Chondrocyte (in vitro differentiated cells): Measurements from ENCODE around the gene TSEN54. TPM values are rescaled to one million over a fixed set of nuclear protein-coding genes. Genes with fewer than 3 reads are reported as not detected.

Experiments used
- DNase-seq: peaks from one replicate; pipeline ENCODE4 v3.0.0; 2021; ENCODE audit warnings: mixed read lengths, low spot score
- H3K27ac Mint-ChIP-seq: one replicate; pipeline ENCODE4 v1.8.0; 2021; ENCODE audit warnings: mild to moderate bottlenecking, moderate library complexity, mixed read lengths; ENCODE audit not compliant: unreplicated experiment
- H3K27me3 Mint-ChIP-seq: 2 replicates; pipeline ENCODE4 v1.8.0; 2021; ENCODE audit warnings: low read depth, mixed read lengths
- H3K36me3 Mint-ChIP-seq: 2 replicates; pipeline ENCODE4 v1.8.0; 2021; ENCODE audit warnings: low read depth, mixed read lengths
- H3K4me1 Mint-ChIP-seq: 2 replicates; pipeline ENCODE4 v1.8.0; 2021; ENCODE audit warnings: low read depth, mild to moderate bottlenecking, mixed read lengths
- H3K4me3 Mint-ChIP-seq: one replicate; pipeline ENCODE4 v1.8.0; 2021; ENCODE audit warnings: mild to moderate bottlenecking, moderate library complexity, mixed read lengths; ENCODE audit not compliant: unreplicated experiment
- H3K9me3 Mint-ChIP-seq: 2 replicates; pipeline ENCODE4 v1.8.0; 2021; ENCODE audit warnings: low read depth, mixed read lengths
- total RNA-seq: library from RNA; stranded (reverse); gene quantifications from 3 replicates; pipeline ENCODE4 v1.2.1, GENCODE V29; 2021
- TF ChIP-seq, protein P1 (sequence below): fragments of 200-600 bp; sonication (generic); IDR thresholded peaks from 2 replicates; pipeline ENCODE4 v1.5.0; 2021; ENCODE audit warnings: antibody characterized with exemption, mild to moderate bottlenecking, moderate library complexity

The TSEN54 gene
- total RNA-seq, 1 donor from 2014 or later: 12.2 TPM

- DNase-seq: no peak
- Mint-ChIP-seq H3K4me3 (no peak overlapping the region), H3K27me3 (no peaks in the 10 kb centered on the region), H3K4me1 (peaks cover 10% of the 10 kb centered on the region), H3K9me3 (no peaks in the 10 kb centered on the region), H3K36me3 (peaks cover 6% of the 10 kb centered on the region), H3K27ac (no peak overlapping the region)
- TF ChIP-seq, protein P1, sequence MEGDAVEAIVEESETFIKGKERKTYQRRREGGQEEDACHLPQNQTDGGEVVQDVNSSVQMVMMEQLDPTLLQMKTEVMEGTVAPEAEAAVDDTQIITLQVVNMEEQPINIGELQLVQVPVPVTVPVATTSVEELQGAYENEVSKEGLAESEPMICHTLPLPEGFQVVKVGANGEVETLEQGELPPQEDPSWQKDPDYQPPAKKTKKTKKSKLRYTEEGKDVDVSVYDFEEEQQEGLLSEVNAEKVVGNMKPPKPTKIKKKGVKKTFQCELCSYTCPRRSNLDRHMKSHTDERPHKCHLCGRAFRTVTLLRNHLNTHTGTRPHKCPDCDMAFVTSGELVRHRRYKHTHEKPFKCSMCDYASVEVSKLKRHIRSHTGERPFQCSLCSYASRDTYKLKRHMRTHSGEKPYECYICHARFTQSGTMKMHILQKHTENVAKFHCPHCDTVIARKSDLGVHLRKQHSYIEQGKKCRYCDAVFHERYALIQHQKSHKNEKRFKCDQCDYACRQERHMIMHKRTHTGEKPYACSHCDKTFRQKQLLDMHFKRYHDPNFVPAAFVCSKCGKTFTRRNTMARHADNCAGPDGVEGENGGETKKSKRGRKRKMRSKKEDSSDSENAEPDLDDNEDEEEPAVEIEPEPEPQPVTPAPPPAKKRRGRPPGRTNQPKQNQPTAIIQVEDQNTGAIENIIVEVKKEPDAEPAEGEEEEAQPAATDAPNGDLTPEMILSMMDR: no peak
Measured at GRCh38 chr17:75482098-75482942, 34.0 kb upstream of the TSEN54 start.

GRCh38 chr17:75485688-75486087 lies 30.6 kb upstream of the TSEN54 start:
- DNase-seq: no peak
- no peak overlapping the region for H3K4me3 Mint-ChIP-seq
- no peaks in the 10 kb centered on the region for H3K27me3 Mint-ChIP-seq
- no peaks in the 10 kb centered on the region for H3K4me1 Mint-ChIP-seq
- TF ChIP-seq, protein P1: no peak
- H3K9me3 Mint-ChIP-seq: no peaks in the 10 kb centered on the region
- no peak overlapping the region for H3K27ac Mint-ChIP-seq
- H3K36me3 Mint-ChIP-seq: peaks cover 6% of the 10 kb centered on the region

GRCh38 chr17:75486151-75486550 lies 30.2 kb upstream of the TSEN54 start:
- TF ChIP-seq, protein P1: no peak
- no peaks in the 10 kb centered on the region for H3K27me3 Mint-ChIP-seq
- H3K4me3 Mint-ChIP-seq: no peak overlapping the region
- H3K9me3 Mint-ChIP-seq: no peaks in the 10 kb centered on the region
- no peak overlapping the region for H3K27ac Mint-ChIP-seq
- DNase-seq: no peak
- peaks cover 6% of the 10 kb centered on the region for H3K36me3 Mint-ChIP-seq
- no peaks in the 10 kb centered on the region for H3K4me1 Mint-ChIP-seq

DNA sequence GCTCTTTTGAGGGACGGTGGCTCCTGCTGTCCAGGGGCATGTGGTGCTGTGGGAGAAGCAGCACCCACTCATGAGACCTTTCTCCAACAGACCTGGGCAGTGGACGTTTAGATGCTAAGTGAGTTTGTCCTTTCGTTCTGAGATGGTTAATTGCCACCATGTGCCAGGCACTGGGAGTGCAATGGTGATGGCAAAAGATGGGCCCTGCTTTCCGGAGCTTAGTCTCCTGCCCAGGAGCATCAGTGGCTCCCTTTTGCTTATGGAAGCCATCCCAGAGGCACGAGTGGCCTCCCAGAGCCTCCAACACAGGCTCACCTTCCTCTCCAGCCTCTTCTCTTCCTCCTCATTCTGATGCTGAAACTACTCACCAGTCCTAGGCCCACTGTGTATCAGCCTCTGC lies 29.4 kb upstream of the TSEN54 start:
- DNase-seq: no peak
- Mint-ChIP-seq H3K27ac (no peak overlapping the region), H3K4me3 (no peak overlapping the region), H3K36me3 (peaks cover 6% of the 10 kb centered on the region), H3K4me1 (no peaks in the 10 kb centered on the region), H3K27me3 (no peaks in the 10 kb centered on the region), H3K9me3 (no peaks in the 10 kb centered on the region)
- TF ChIP-seq, protein P1: no peak

GRCh38 chr17:75487351-75488070 lies 28.8 kb upstream of the TSEN54 start:
- TF ChIP-seq, protein P1: no peak
- H3K9me3 Mint-ChIP-seq: no peaks in the 10 kb centered on the region
- H3K4me1 Mint-ChIP-seq: no peaks in the 10 kb centered on the region
- DNase-seq: peak; percentile 48
- no peak overlapping the region for H3K4me3 Mint-ChIP-seq
- H3K27ac Mint-ChIP-seq: no peak overlapping the region
- H3K36me3 Mint-ChIP-seq: peaks cover 7% of the 10 kb centered on the region
- H3K27me3 Mint-ChIP-seq: no peaks in the 10 kb centered on the region
